ENCODE data around the gene ZBTB7C.

- TF ChIP-seq CTCF (tag by site-specific recombination; IDR thresholded peaks at IDR 0.05) (no peak), TSHZ1 (tag by site-specific recombination; IDR thresholded peaks at IDR 0.05; ENCODE audit: borderline replicate concordance) (no peak), KLF8 (tag by site-specific recombination; IDR thresholded peaks at IDR 0.05) (no peak), PRDM6 (tag by site-specific recombination; IDR thresholded peaks at IDR 0.05) (no peak), ZBTB8A (tag by site-specific recombination; IDR thresholded peaks at IDR 0.05) (no peak)
- TF ChIP-seq, protein P1, sequence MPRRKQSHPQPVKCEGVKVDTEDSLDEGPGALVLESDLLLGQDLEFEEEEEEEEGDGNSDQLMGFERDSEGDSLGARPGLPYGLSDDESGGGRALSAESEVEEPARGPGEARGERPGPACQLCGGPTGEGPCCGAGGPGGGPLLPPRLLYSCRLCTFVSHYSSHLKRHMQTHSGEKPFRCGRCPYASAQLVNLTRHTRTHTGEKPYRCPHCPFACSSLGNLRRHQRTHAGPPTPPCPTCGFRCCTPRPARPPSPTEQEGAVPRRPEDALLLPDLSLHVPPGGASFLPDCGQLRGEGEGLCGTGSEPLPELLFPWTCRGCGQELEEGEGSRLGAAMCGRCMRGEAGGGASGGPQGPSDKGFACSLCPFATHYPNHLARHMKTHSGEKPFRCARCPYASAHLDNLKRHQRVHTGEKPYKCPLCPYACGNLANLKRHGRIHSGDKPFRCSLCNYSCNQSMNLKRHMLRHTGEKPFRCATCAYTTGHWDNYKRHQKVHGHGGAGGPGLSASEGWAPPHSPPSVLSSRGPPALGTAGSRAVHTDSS (tag by site-specific recombination; IDR thresholded peaks at IDR 0.05): no peak
Observed at GRCh38 chr18:48160622-48161021, 248.6 kb downstream of the ZBTB7C start.
